ENCODE measurements around the gene SCAI. TPM values are rescaled to one million over a fixed set of nuclear protein-coding genes. Genes with fewer than 3 reads are reported as not detected.

SCAI gene
- total RNA-seq, 1 experiment from 2014 or later = 13.0 TPM

DNA sequence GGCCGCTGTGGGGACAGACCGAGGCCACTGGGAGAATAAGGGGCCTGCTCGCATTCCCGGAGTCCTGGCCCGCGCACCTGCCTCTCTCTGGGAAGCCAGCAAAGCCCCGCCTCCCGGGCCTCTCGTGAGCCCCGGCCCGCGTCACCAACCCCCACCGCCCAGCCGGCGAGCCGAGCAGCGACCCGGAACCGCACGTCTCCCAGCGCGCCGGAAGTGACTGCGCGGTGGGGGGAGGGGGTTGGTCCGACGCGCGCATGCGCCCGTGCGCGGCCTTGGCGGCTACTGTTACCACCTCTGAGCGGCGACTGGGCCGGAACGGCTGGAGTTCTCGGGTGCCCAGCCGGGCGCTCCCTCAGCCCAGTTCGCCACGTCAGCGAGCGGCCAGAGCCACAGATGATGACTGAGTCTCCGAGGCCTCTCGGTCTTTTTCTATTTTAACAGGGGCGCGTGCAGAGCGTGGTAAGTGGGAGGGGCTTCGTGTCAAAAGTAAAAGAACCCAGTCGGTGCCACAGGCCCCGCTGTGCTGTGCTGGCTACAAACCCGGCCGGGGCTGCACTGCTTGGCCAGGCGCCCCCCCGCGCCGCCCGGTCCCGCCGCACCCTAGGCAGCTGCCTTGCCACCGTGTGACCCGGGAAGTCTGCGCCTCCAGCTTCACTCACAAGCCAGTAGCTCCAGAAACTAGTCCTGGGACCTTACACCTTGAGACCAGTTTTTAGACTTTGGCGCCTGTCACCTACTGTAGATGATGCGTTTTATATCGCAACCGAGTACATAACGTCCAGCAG, 202.2 kb downstream of the SCAI start, which contains the start of gene GOLGA1:
GOLGA1 (minus strand) TSS at position 190 of the 785 bp plus-strand sequence. CDS start 2,372 bp downstream, outside the sequence.
- Histone ChIP-seq H3K4me3 (ENCODE audit: low read depth, low read length) (peak within 1 kb of the TSS; percentile 74), H3K9me3 (no peaks in the 10 kb centered on the region), H3K27me3 (replicated peaks; ENCODE audit: control insufficient read depth, insufficient read depth, low read length) (no peaks in the 10 kb centered on the region), H3K36me3 (ENCODE audit: control insufficient read depth, insufficient read depth, low read length) (no peaks in the 10 kb centered on the region), H3K4me1 (peaks cover 5% of the 10 kb centered on the region; the same call in 1 of the 2 replicates)
- TF ChIP-seq, protein P1, sequence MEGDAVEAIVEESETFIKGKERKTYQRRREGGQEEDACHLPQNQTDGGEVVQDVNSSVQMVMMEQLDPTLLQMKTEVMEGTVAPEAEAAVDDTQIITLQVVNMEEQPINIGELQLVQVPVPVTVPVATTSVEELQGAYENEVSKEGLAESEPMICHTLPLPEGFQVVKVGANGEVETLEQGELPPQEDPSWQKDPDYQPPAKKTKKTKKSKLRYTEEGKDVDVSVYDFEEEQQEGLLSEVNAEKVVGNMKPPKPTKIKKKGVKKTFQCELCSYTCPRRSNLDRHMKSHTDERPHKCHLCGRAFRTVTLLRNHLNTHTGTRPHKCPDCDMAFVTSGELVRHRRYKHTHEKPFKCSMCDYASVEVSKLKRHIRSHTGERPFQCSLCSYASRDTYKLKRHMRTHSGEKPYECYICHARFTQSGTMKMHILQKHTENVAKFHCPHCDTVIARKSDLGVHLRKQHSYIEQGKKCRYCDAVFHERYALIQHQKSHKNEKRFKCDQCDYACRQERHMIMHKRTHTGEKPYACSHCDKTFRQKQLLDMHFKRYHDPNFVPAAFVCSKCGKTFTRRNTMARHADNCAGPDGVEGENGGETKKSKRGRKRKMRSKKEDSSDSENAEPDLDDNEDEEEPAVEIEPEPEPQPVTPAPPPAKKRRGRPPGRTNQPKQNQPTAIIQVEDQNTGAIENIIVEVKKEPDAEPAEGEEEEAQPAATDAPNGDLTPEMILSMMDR (IDR thresholded peaks at IDR 0.05; ENCODE audit: insufficient read depth in 1 of 2, low read depth in 1 of 2, low read length in 1 of 2, severe bottlenecking in 1 of 2, unreplicated experiment in 1 of 2) = no peak
- Mint-ChIP-seq H3K27ac (ENCODE audit: unreplicated experiment) (peak within 1 kb of the TSS; percentile 95), H3K27me3 (ENCODE audit: insufficient read depth, unreplicated experiment) (no peaks in the 10 kb centered on the region), H3K4me1 (ENCODE audit: low read depth, unreplicated experiment) (no peaks in the 10 kb centered on the region), H3K4me3 (ENCODE audit: unreplicated experiment) (peak within 1 kb of the TSS; percentile 95), H3K36me3 (ENCODE audit: insufficient read depth, unreplicated experiment) (peaks cover 22% of the 10 kb centered on the region), H3K9me3 (ENCODE audit: unreplicated experiment) (no peaks in the 10 kb centered on the region)
- DNase-seq = peak; percentile 97 to 98
- CTCF ChIA-PET = interaction anchor here (0.5 to 0.6 kb wide), 2 partner anchors 68 to 427 kb away, joined by 3 to 5 read pairs; no protein-coding TSS in a partner anchor
- intact Hi-C loops (cut with micrococcal nuclease; ENCODE audit: unreplicated experiment) = loop anchor here (1.0 to 5.0 kb wide), 3 partner anchors 72 to 202 kb away; partner anchors contain the start of genes NR6A1 and SCAI
- POLR2A ChIA-PET = interaction anchor here (1.0 kb wide), 1 partner anchor 300 kb away, joined by 3 read pairs; the partner anchor contains the start of gene HSPA5
- TSS peak; percentile 79 for BruUV-seq (replicated peaks)

DNA sequence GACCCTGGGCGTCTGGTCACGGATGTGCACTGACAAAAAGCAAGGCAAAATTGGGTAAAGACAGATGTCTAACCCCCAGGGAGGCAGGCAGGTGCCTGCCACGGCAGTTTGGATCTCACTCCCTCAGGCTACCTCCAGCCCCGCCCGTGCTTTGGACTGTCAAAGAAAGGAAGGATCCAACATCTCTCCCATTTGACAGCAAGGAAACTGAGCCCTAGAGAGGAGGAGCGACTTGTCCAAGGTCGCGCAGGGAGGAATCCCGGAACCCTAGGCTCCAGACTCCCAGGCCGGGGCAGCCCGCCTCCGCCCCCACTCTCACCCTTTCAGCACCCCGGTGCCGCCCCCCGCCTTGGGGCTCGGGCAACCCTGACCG, 202.8 kb downstream of the SCAI start:
- ChIA-PET POLR2A (no interaction called here), CTCF (no interaction called here)
- Mint-ChIP-seq H3K27ac (ENCODE audit: unreplicated experiment) (peak overlapping the region; percentile 95), H3K4me3 (ENCODE audit: unreplicated experiment) (peak overlapping the region; percentile 95), H3K9me3 (ENCODE audit: unreplicated experiment) (no peaks in the 10 kb centered on the region), H3K4me1 (ENCODE audit: low read depth, unreplicated experiment) (no peaks in the 10 kb centered on the region), H3K27me3 (ENCODE audit: insufficient read depth, unreplicated experiment) (no peaks in the 10 kb centered on the region), H3K36me3 (ENCODE audit: insufficient read depth, unreplicated experiment) (peaks cover 22% of the 10 kb centered on the region)
- BruUV-seq (replicated peaks) = no TSS peak
- DNase-seq = no peak
- Histone ChIP-seq H3K27me3 (replicated peaks; ENCODE audit: control insufficient read depth, insufficient read depth, low read length) (no peaks in the 10 kb centered on the region), H3K9me3 (no peaks in the 10 kb centered on the region), H3K4me3 (ENCODE audit: low read depth, low read length) (peak overlapping the region; percentile 74), H3K4me1 (peaks cover 5% of the 10 kb centered on the region; the same call in 1 of the 2 replicates), H3K36me3 (ENCODE audit: control insufficient read depth, insufficient read depth, low read length) (no peaks in the 10 kb centered on the region; the same call in 1 of the 2 replicates)
- TF ChIP-seq, protein P1 (IDR thresholded peaks at IDR 0.05; ENCODE audit: insufficient read depth in 1 of 2, low read depth in 1 of 2, low read length in 1 of 2, severe bottlenecking in 1 of 2, unreplicated experiment in 1 of 2) = no peak
- intact Hi-C loops (cut with micrococcal nuclease; ENCODE audit: unreplicated experiment) = loop anchor here (1.0 to 5.0 kb wide), 3 partner anchors 72 to 203 kb away; partner anchors contain the start of genes NR6A1 and SCAI

DNA sequence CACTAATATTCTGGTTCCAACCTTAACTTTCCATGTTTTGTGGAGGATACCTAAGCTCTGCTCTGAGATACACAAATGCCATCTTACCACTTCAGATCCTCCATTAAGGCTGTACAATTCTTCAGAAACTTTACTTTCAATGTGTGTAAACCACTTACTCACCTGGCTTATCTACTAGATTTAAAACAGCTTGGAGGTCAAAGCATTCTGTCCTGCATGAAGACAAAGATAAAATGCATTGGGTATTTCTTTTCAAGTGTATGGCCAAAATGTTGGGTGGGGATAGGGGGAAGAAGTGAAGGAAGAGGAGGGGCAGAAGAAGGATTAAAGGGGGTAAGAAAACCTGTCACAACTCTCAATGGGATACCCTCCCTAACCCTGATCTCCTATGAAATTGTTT, 203.4 kb downstream of the SCAI start:
- Mint-ChIP-seq H3K27ac (ENCODE audit: unreplicated experiment) (peak overlapping the region; percentile 95), H3K4me1 (ENCODE audit: low read depth, unreplicated experiment) (no peaks in the 10 kb centered on the region), H3K27me3 (ENCODE audit: insufficient read depth, unreplicated experiment) (no peaks in the 10 kb centered on the region), H3K36me3 (ENCODE audit: insufficient read depth, unreplicated experiment) (peaks cover 22% of the 10 kb centered on the region), H3K4me3 (ENCODE audit: unreplicated experiment) (peak overlapping the region; percentile 95), H3K9me3 (ENCODE audit: unreplicated experiment) (no peaks in the 10 kb centered on the region)
- H3K4me1 ChIP-seq = peaks cover 5% of the 10 kb centered on the region; the same call in 1 of the 2 replicates
- CTCF ChIA-PET = no interaction called here
- DNase-seq = no peak
- no peaks in the 10 kb centered on the region; the same call in 1 of the 2 replicates for H3K36me3 ChIP-seq (ENCODE audit: control insufficient read depth, insufficient read depth, low read length)
- POLR2A ChIA-PET = no interaction called here
- peak overlapping the region; percentile 74 for H3K4me3 ChIP-seq (ENCODE audit: low read depth, low read length)
- TF ChIP-seq, protein P1 (IDR thresholded peaks at IDR 0.05; ENCODE audit: insufficient read depth in 1 of 2, low read depth in 1 of 2, low read length in 1 of 2, severe bottlenecking in 1 of 2, unreplicated experiment in 1 of 2) = no peak
- intact Hi-C loops (cut with micrococcal nuclease; ENCODE audit: unreplicated experiment) = loop anchor here (1.0 to 5.0 kb wide), 3 partner anchors 71 to 203 kb away; partner anchors contain the start of genes NR6A1 and SCAI
- BruUV-seq (replicated peaks) = TSS peak; percentile 64
- no peaks in the 10 kb centered on the region for H3K27me3 ChIP-seq (replicated peaks; ENCODE audit: control insufficient read depth, insufficient read depth, low read length)
- H3K9me3 ChIP-seq = no peaks in the 10 kb centered on the region

Data from Caco-2 (cell line).